Body of pancreas (tissue), 4 donors: ENCODE results near the gene KCP. TPM values are rescaled to one million over a fixed set of nuclear protein-coding genes. Genes with fewer than 3 reads are reported as not detected.

ENCODE experiments used
- ATAC-seq: fragments of 150-250 bp; one replicate; pipeline ENCODE4 v1.9.1; 2016
- DNase-seq, 4 donors: peaks; one replicate each; pipeline ENCODE4 v3.0.0-alpha.2; 2019
- H3K27ac ChIP-seq, 4 donors: fragments of 200-600 bp; sonication (generic); 1 replicate in 3 of 4; 2 replicates in 1 of 4; pipeline versions ENCODE4 v1.5.1 to v1.6.1; 2016 to 2019; ENCODE audit warnings: mild to moderate bottlenecking in 1 of 4, mixed read lengths in 1 of 4, moderate library complexity in 1 of 4
- H3K27me3 ChIP-seq, 2 donors: fragments of 200-600 bp; sonication (generic); one replicate each; pipeline ENCODE4 v1.6.0; 2016; ENCODE audit warnings: mild to moderate bottlenecking in 1 of 2
- H3K36me3 ChIP-seq, 2 donors: fragments of 200-600 bp; sonication (generic); replicated peaks in 1 of 2; 2 replicates each; pipeline ENCODE4 v1.5.1; 2016; ENCODE audit warnings: low read depth in 2 of 2; ENCODE audit not compliant: insufficient read depth in 1 of 2
- H3K4me1 ChIP-seq: fragments of 200-600 bp; sonication (generic); one replicate; pipeline ENCODE4 v1.6.0; 2016
- H3K4me3 ChIP-seq, 2 donors: fragments of 200-600 bp; sonication (generic); 1 replicate in 1 of 2; 2 replicates in 1 of 2; pipeline ENCODE4 v1.5.1; 2016 to 2019
- H3K9me3 ChIP-seq, 3 donors: fragments of 200-600 bp; sonication (generic); 1 replicate in 2 of 3; 2 replicates in 1 of 3; pipeline ENCODE4 v1.5.1; 2016
- CTCF ChIP-seq, 7 experiments: fragments of 450-650 bp in 4 of 7; fragments of 200-600 bp in 3 of 7; sonication (generic) in 3 of 7; IDR thresholded peaks; one replicate each; pipeline ENCODE4 v1.5.1; 2016 to 2019; ENCODE audit warnings: antibody characterized with exemption in 7 of 7
- POLR2A ChIP-seq, 3 donors: fragments of 450-650 bp; IDR thresholded peaks; one replicate each; pipeline ENCODE4 v1.6.1; 2016; ENCODE audit warnings: antibody characterized with exemption in 3 of 3, mild to moderate bottlenecking in 2 of 3
- WGBS, 2 donors: methylation state at CpG; one replicate each; pipeline ENCODE4 v1.1.5; 2017; 5-methylcytosine and 5-hydroxymethylcytosine counted together
- intact Hi-C: fragments of 100-400 bp; cut with DNase I; formaldehyde crosslinking; loops from one replicate; pipeline ENCODE4 v1.15.1; 2023
- total RNA-seq, 2 donors: library from RNA; depleted of rRNA; stranded (reverse); fragments of >200 nt; gene quantifications; one replicate each; pipeline ENCODE4 v1.1.0, GENCODE V29; 2016

The KCP gene
- total RNA-seq, 2 donors from 2014 or later = 0.33 TPM; not detected in 1

- H3K27ac ChIP-seq = no peak overlapping the region
- H3K4me1 ChIP-seq = peaks cover 7% of the 10 kb centered on the region
- no peaks in the 10 kb centered on the region for H3K27me3 ChIP-seq
- no peaks in the 10 kb centered on the region for H3K9me3 ChIP-seq
- DNase-seq (no peak), ATAC-seq (no peak)
- intact Hi-C loops = no loop called here
- no peak for TF ChIP-seq CTCF (IDR thresholded peaks at IDR 0.05)
- no peak for TF ChIP-seq POLR2A (IDR thresholded peaks at IDR 0.05)
- no peaks in the 10 kb centered on the region for H3K36me3 ChIP-seq
- WGBS, 2 donors = 30 to 69% methylated on average over 2 to 17 of the region's 19 CpGs
- no peak overlapping the region for H3K4me3 ChIP-seq
Measured at GRCh38 chr7:128879461-128879938, 31.0 kb downstream of the KCP start.

GRCh38 chr7:128878226-128879105, 32.0 kb downstream of the KCP start:
- no peak overlapping the region for H3K4me3 ChIP-seq
- WGBS, 2 donors = 81 to 83% methylated on average over 9 to 14 of the region's 14 CpGs
- peaks cover 2% of the 10 kb centered on the region for H3K4me1 ChIP-seq
- no peaks in the 10 kb centered on the region for H3K27me3 ChIP-seq
- H3K9me3 ChIP-seq = no peaks in the 10 kb centered on the region
- no peak overlapping the region for H3K27ac ChIP-seq
- no peak for DNase-seq
- TF ChIP-seq CTCF (IDR thresholded peaks at IDR 0.05) = no peak
- TF ChIP-seq POLR2A (IDR thresholded peaks at IDR 0.05) = no peak
- ATAC-seq = no peak
- no peaks in the 10 kb centered on the region for H3K36me3 ChIP-seq
- intact Hi-C loops = no loop called here

GRCh38 chr7:128877756-128878120, 32.8 kb downstream of the KCP start:
- H3K9me3 ChIP-seq = no peaks in the 10 kb centered on the region
- no peaks in the 10 kb centered on the region for H3K36me3 ChIP-seq
- 79 to 85% methylated on average over 4 of the region's 4 CpGs for WGBS, 2 donors
- no peaks in the 10 kb centered on the region for H3K4me1 ChIP-seq
- DNase-seq = no peak
- intact Hi-C loops = no loop called here
- TF ChIP-seq CTCF (IDR thresholded peaks at IDR 0.05) (no peak), POLR2A (IDR thresholded peaks at IDR 0.05) (no peak)
- no peak overlapping the region for H3K4me3 ChIP-seq
- ATAC-seq = no peak
- no peak overlapping the region for H3K27ac ChIP-seq
- no peaks in the 10 kb centered on the region for H3K27me3 ChIP-seq

- no peak for TF ChIP-seq CTCF (IDR thresholded peaks at IDR 0.05)
- no peak for TF ChIP-seq POLR2A (IDR thresholded peaks at IDR 0.05)
- WGBS, 2 donors = 87 to 90% methylated on average over 9 to 32 of the region's 32 CpGs
- no peak overlapping the region for H3K4me3 ChIP-seq
- H3K27ac ChIP-seq = no peak overlapping the region
- intact Hi-C loops = no loop called here
- H3K4me1 ChIP-seq = no peaks in the 10 kb centered on the region
- DNase-seq (no peak), ATAC-seq (no peak)
- H3K36me3 ChIP-seq = no peaks in the 10 kb centered on the region
- H3K9me3 ChIP-seq = no peaks in the 10 kb centered on the region
- H3K27me3 ChIP-seq = no peaks in the 10 kb centered on the region
Measured at GRCh38 chr7:128876978-128877755, 33.3 kb downstream of the KCP start.
